SKM-1 (cell line): ENCODE data around the gene PYROXD2.

ENCODE experiments used
- DNase-seq: peaks from one replicate; lab custom pipeline; 2025; ENCODE audit not compliant: unreplicated experiment; lab: John Stamatoyannopoulos, UW

PYROXD2 gene

GRCh38 chr10:98435178-98435577, 20.2 kb upstream of the PYROXD2 start:
- no peak for DNase-seq

DNA sequence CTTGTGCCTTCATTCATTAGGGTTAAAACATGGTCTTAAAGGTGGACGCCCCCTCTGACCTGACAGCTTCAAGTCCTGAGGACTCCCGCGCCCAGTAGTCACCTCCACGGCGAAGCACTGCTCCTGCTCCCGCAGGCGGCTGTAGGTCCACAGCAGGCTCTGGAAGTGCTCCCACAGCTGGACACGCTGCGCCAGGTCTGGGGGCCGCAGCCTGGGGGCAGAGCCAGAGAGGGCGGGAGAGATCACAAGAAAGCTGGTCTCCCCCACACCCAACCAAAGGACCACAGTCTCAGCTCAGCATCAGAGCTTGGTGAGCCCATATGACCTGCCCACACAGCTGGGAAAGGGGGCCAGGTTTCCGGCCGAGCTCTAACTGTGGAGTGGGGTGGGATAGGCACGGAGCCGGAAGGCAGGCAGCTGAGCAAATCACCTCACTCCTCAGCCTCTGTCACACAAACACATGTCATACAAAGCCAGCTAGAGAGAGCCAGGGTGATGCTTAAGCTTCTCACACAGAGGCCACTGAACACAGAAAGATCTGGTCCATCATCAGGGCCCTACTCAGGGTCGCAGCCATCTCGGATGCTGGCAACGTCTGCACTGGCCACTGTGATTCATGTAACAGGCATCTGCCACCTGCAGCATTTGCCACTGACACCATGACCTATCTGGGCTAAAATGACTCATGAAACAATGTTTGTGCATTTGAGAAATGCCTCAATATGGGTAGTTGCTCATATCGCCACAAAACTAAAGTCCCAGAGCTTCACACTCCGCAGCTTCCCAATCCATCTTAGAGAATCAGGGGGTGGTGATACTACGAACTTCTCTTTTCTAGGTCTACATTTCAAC, 19.1 kb upstream of the PYROXD2 start:
- DNase-seq, result no peak

GRCh38 chr10:98433371-98433770, 18.4 kb upstream of the PYROXD2 start:
- DNase-seq, result no peak

DNA sequence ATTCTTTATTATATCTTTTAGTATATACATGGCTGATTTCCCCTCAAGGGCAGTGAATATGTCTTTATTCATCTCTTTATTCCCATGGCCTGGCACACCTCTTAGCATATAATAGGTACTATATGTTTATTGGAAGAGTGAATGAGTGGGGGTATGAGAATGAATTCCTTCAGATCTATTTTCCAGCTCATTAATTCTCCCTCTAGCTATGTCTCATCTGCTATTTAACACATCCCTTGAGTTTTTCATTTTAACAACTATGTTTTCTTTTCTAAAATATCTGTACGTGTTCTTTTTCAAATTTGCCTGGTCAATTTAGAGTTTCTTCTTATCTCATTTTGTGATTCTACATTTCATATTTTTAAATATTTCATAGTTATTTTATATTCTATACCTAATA, 17.3 kb upstream of the PYROXD2 start:
- DNase-seq, result no peak

DNA sequence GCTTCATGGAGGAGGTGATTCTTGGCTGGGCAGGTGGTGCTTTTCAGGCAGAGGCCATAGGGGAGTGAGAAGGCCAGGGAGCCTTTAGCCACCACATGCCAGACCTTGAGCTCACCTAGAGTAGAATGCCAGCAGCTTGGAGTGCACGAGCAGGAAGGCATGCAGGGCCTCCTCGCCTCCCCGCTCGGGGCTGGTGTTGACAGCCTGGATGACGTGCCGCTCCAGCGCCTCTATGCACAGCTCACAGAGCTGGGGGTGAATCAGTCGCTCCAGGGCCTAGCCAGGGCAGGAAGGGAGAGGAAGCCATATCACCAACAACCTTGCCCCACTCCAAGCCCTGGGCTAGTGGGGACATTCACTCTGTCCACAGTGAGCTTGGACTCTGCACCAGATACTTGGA, 16.0 kb upstream of the PYROXD2 start:
- DNase-seq, result no peak

GRCh38 chr10:98430427-98430826, 15.4 kb upstream of the PYROXD2 start:
- DNase-seq, result no peak

DNA sequence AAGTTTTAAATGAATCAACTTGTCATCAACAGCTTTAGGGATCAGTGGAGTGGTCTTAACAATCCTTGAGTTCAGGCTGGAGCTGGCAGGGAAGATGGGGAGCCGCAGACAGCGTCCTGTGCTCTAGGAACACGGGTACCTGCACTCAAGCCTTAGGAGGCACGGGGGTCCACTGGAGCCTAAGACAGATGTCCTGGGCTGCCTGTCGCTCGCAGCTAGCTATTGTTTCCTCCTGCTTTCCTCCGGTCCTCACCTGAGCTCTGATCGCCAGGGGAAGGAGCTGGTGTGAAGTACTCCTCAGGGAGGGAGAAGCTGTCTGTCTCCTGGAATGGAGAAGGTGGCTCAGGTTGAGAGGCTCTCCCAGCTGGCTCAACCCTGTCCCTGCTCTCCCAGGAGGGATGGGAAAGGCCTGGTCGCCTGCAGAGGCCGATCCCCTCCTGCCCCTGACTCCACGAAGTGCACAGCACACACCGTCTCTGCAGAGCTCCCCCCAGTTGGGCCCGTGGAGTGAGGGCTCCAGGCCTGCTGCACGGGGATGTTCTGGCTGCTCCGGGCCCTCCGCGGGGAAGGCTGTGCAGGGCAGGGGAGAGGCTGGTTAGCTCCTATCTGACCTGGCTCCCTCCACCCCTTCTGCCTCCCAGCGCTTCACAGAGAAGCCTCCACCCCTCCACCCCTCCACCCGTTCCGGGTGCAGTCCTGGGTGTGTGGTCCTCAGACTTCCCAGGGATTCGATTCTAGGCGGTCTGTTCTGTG, 14.5 kb upstream of the PYROXD2 start:
- no peak for DNase-seq

DNA sequence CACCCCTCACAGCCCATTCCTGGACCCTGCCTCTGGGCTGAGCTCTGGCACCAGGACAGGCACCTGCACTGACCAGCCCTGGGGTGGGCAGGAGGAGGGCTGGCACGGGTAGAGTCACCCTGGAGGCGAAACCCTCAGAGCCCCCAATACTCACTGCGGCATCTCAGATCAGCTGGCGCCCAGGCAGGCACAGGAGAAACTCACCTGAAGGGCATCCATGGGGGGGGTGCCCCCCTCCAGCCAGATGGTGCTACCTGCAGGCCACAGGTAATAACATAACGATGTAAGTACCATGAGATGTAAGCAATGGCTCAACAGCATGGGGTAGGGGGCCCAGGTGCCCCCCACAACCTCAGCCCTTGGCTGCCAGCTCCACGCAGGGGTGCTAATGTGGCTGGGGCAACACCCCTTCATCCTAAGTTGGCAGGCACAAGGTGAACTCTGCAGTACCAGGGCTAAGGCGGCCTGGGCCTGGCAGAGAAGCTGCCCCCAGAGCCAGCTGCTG, 12.1 kb upstream of the PYROXD2 start:
- no peak for DNase-seq

DNA sequence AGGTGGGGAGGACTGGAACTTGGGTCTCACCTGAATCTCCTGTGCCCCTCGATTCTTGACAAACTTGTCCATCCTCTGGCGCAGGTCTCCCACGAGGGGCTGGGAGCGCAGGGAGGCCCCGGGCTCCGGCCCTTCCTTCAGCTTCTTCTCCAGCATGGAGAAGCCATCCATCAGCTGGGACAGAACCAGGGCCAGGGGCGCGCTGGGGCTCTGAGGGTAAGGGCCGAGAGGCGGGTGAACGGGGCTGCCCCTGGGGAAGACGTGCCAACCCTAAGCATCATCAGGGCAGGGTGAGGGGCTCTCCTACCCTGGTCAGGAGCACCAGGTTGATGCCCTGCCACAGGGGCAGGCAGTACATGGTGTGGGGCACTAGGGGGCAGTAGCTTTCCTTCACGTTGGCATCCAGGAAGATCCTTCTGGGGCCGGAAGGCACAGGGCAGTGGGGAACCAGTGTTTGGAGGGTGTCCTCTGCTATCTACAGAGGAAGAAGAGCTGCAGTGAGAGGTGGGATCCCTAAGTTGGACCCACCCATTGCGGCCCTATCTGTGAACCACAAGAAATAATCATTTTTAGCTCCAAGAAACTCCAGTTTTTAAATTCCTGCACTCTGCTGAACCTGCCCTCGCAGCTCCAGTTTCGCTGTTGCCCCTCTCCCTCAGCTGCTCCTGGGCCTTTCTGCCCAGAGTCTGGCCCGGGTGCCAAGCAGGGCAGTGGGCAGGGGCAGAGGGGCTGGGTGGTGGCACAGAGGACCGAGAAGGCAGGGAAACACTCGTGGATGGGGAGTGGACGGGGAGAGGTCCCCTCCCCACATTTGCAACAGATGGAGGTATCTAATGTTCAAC, 10.8 kb upstream of the PYROXD2 start:
- peak; percentile 44 for DNase-seq

GRCh38 chr10:98424295-98425254, 9.6 kb upstream of the PYROXD2 start:
- no peak for DNase-seq

DNA sequence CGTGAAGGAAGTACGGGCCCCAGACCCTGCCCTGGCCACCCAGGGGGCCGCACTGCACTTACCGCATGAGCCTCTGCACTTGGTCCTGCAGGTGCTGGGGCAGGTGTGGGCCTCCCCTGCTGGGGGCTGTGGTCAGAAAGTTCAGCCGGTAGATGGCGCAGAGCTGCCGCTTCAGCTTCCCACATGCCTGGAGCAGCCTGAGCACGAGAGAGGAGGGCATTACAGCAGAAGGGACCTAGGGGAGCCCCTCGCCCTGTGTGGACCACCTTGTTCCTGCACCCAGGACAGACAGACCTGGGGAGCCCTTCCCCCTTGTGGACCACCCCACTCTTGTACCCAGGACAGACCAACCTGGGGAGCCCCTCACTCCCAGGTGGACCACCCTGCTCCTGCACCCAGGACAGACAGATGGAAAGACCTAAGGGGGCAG, 8.7 kb upstream of the PYROXD2 start:
- DNase-seq, result no peak

- no peak for DNase-seq
These were observed 7.2 kb upstream of the PYROXD2 start for GRCh38 chr10:98422182-98422581.

GRCh38 chr10:98420786-98421185, 5.8 kb upstream of the PYROXD2 start:
- no peak for DNase-seq

DNA sequence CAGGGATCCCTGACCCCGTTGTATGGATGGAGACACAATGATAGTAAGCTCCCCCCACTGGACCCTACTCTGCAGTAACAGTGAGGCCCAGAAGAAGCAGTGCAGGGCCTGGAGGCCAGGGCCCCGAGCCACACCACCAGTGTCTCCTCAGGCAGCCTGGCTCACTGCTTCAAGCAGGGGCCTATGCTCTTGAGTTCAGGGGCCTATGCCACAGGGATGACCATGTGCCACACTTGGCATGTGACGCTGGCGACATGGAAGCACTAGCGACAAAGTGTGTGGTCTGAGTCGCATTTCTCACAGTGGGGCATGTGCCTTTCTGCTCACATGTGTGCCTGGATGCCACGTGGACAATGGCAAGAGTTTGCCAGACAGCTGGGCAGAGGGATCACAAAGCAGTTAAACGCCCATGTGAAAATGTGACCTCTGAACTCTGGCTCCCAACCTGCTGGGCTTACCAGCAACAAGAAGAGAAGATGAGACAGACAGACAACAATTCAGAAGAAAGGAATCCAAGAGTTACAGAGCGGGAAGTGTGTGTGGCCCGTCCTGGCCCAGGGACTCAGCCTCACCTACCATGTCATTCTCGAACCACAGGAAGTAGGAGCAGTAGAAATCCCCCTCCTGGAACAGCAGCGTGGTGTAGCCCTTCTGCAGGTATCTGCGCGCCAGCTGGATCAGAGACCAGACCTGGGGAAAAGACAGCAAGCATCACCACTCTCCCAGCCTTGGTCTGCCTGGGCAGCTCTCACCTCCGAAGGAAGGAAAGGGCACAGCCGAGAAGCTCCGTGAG, 4.7 kb upstream of the PYROXD2 start:
- DNase-seq, result no peak

DNA sequence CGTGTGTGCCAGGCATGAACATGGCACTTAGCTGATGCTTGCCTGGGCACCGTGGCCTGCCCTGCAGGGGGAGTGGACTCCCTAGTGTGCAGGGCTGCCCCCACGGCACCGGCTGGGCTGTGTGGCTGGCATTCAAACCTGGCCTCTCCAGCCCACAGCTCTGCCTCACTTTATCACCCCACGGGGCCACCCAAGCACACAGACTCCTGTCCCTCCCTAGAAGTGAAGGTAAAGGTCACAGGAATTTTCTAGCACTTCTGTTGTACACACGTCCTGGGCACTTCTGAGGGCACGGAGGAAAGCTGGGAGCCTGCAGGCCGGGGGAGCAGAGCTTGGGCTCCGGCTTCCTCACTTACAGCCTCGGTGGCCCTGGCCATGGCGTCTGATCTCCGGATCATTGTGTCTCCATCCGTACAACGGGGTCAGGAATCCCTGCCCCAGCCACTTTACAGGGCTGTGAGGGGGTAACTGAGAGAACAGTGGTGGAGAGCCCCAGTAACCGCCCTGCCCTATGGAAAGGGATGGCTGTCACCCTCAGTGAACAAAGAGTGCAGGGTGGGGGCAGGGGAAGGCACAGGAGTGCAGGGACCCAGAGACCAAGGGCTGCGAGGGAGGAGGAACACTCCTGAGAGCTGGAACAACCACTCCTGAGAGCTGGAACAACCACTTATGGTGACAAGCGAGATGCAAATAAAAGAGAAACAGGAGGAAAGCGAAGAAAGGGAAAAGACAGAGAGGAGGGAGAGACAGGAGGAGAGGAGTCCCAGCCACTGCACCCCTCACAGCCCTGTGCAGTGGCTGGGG, 3.9 kb upstream of the PYROXD2 start:
- DNase-seq, result no peak

DNA sequence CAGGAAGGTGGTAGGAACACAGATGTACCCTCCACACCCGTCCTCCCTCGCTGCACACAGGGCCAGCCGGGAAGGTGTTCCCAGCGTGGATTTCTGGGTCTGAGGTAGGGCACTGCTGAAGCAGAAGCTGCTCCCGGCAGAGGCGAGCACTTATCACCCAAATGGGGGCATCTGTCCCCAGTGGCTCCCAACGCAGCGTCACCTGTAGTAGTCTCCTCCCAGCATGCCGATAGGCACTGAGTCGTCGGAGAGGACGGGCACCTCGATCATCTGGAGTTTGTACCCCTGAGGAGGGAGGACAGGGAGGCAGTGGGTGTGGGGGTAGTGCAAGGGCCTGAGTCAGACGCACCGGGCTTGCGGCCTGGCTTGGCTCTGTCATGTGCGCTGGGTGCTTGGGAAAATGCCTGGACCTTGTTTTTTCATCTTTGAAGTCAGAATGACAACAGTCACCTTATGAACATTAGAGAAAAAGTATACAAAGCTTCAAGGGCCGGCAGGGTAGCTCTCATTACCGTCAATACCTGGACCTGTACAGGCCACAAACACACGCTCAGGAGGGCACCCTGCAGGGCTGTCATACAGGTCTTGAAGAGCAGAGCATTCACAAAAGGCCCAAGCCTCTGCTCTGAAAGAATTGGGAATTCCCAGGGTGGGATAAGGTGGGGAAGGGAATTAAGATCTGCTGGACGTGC, 3.1 kb upstream of the PYROXD2 start:
- no peak for DNase-seq

GRCh38 chr10:98417481-98417959, 2.5 kb upstream of the PYROXD2 start:
- DNase-seq, result no peak
